Effector memory CD8-positive, alpha-beta T cell (primary cell): ENCODE results near the gene CYP4F11.
"Not testable (repeated sequence)": the region's sequence is repeated elsewhere in the genome, so short reads cannot be mapped to it uniquely, and the experiment has no call there.

Source experiments
- ATAC-seq: fragments of 150-1000 bp; cut with Tn5 transposase; replicated peaks from 2 replicates; pipeline ENCODE4 v1.10.0; 2021; ENCODE audit warnings: mild to moderate bottlenecking, moderate library complexity
- DNase-seq, 3 experiments: peaks; one replicate each; pipeline ENCODE4 v3.0.0; 2021
- H3K27ac Mint-ChIP-seq, 2 donors: one replicate each; pipeline ENCODE4 v1.8.0; 2022; ENCODE audit warnings: mild to moderate bottlenecking in 2 of 2, mixed read lengths in 2 of 2, moderate library complexity in 2 of 2
- H3K27me3 Mint-ChIP-seq, 2 donors: one replicate each; pipeline ENCODE4 v1.8.0; 2022; ENCODE audit warnings: mixed read lengths in 2 of 2
- H3K36me3 Mint-ChIP-seq: one replicate; pipeline ENCODE4 v1.8.0; 2022; ENCODE audit warnings: mild to moderate bottlenecking, moderate library complexity, mixed read lengths; ENCODE audit not compliant: insufficient read depth
- H3K4me1 Mint-ChIP-seq, 2 donors: one replicate each; pipeline ENCODE4 v1.8.0; 2022; ENCODE audit warnings: low read depth in 2 of 2, mixed read lengths in 2 of 2
- H3K4me3 Mint-ChIP-seq, 2 donors: one replicate each; pipeline ENCODE4 v1.8.0; 2022; ENCODE audit warnings: mild to moderate bottlenecking in 2 of 2, mixed read lengths in 2 of 2, moderate library complexity in 2 of 2
- H3K9me3 Mint-ChIP-seq, 2 donors: one replicate each; pipeline ENCODE4 v1.8.0; 2022; ENCODE audit warnings: mixed read lengths in 2 of 2

Gene CYP4F11

GRCh38 chr19:15944401-15944800 is 10.1 kb upstream of the CYP4F11 start:
- Mint-ChIP-seq H3K4me1 (no peaks in the 10 kb centered on the region), H3K4me3 (no peak overlapping the region), H3K36me3 (no peaks in the 10 kb centered on the region), H3K9me3 (peaks cover 7 to 13% of the 10 kb centered on the region in 2 donors), H3K27me3 (peaks cover 48 to 58% of the 10 kb centered on the region in 2 donors), H3K27ac (no peak overlapping the region)
- ATAC-seq (no peak), DNase-seq (no peak)

DNA sequence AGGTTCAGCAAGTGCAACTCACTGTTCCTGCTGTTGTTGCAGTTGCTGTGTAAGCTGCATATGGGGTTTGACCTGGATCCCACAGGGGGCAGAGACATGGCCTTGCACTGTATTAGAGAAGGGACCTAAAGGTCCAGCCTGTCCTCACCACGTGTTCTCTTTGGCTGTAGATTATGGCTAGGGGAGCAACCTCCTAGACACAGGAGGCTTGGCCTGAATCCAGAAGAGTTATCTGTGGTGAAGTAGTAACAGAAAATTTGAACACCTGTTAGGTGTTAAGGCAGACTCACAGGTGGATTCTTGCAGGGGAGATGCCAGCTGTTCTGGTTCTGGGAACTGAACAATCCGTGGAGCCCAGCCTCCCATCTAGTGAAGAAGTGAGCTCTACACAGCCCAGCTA is 3.4 kb upstream of the CYP4F11 start:
- no peaks in the 10 kb centered on the region for H3K36me3 Mint-ChIP-seq
- no peak for DNase-seq
- H3K27me3 Mint-ChIP-seq, result peaks cover 39 to 52% of the 10 kb centered on the region in 2 donors
- H3K4me1 Mint-ChIP-seq, result no peaks in the 10 kb centered on the region
- no peak overlapping the region for H3K4me3 Mint-ChIP-seq
- H3K9me3 Mint-ChIP-seq, result no peaks in the 10 kb centered on the region
- no peak overlapping the region for H3K27ac Mint-ChIP-seq
- no peak for ATAC-seq

DNA sequence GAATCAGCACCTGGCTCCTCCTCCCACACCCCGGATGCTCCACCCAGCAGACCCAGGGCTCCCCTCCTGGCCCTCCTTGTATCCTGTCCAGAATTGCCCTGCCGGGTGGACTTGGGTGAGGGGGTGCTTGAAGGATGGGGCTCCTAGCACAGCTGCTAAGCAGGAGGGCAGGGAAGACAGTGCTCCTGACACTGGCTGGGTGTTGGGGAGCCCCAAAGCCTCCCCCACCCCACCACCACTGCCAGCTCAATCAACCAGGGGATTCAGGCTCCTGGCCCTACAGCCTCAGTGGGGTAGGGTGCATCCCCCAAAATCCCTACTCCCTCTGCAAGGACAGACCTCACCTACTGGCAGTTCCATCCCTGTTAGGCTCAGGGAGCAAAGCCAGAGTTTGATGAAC is 2.6 kb upstream of the CYP4F11 start:
- DNase-seq (no peak), ATAC-seq (no peak)
- Mint-ChIP-seq H3K36me3 (no peaks in the 10 kb centered on the region), H3K27ac (no peak overlapping the region), H3K4me1 (no peaks in the 10 kb centered on the region), H3K27me3 (peaks cover 34 to 48% of the 10 kb centered on the region in 2 donors), H3K9me3 (no peaks in the 10 kb centered on the region), H3K4me3 (no peak overlapping the region)

GRCh38 chr19:15936173-15936572 is 1.8 kb upstream of the CYP4F11 start:
- Mint-ChIP-seq H3K27ac (no peak overlapping the region), H3K27me3 (peaks cover 37 to 50% of the 10 kb centered on the region in 2 donors), H3K9me3 (no peaks in the 10 kb centered on the region), H3K4me1 (no peaks in the 10 kb centered on the region), H3K36me3 (no peaks in the 10 kb centered on the region), H3K4me3 (no peak overlapping the region)
- no peak for DNase-seq
- ATAC-seq, result no peak

GRCh38 chr19:15935167-15935702 is 906 bp upstream of the CYP4F11 start:
- Mint-ChIP-seq H3K9me3 (no peaks in the 10 kb centered on the region), H3K36me3 (no peaks in the 10 kb centered on the region), H3K4me1 (no peaks in the 10 kb centered on the region), H3K4me3 (no peak overlapping the region), H3K27me3 (peaks cover 37 to 50% of the 10 kb centered on the region in 2 donors), H3K27ac (peak overlapping the region in 1 of 2 donors; percentile 32)
- DNase-seq, result no peak
- ATAC-seq, result no peak

GRCh38 chr19:15933761-15934331 is 483 bp downstream of the CYP4F11 start:
- H3K4me1 Mint-ChIP-seq, H3K36me3 Mint-ChIP-seq, H3K9me3 Mint-ChIP-seq, DNase-seq, ATAC-seq, H3K4me3 Mint-ChIP-seq, H3K27ac Mint-ChIP-seq: not testable (repeated sequence)
- H3K27me3 Mint-ChIP-seq, result peaks cover 42 to 59% of the 10 kb centered on the region in 2 donors

- Mint-ChIP-seq H3K4me1 (no peaks in the 10 kb centered on the region), H3K27me3 (peaks cover 66 to 72% of the 10 kb centered on the region in 2 donors), H3K4me3 (no peak overlapping the region), H3K36me3 (no peaks in the 10 kb centered on the region), H3K9me3 (no peaks in the 10 kb centered on the region), H3K27ac (no peak overlapping the region)
- no peak for ATAC-seq
- no peak for DNase-seq
These were observed 6.0 kb downstream of the CYP4F11 start for GRCh38 chr19:15928321-15928720.

DNA sequence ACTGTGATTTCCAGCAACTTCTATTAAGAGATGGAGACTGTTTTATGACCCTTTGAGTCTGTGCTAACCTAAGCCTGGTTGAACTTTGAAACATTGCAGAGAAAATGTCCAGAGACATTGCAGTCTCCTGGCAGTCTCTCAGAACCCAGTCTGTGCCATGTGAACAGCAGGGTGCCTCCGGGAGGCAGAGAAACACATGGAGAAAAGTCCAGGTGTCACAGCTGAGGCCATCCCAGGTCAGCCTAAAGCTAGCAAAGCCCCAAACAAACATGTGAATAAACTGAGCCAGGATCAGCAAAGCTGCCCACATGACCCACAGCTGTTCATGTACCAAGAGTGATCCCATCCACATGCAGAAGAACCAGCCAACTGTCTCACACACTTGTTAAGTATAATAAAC is 7.8 kb downstream of the CYP4F11 start:
- Mint-ChIP-seq H3K4me1 (no peaks in the 10 kb centered on the region), H3K36me3 (no peaks in the 10 kb centered on the region), H3K9me3 (no peaks in the 10 kb centered on the region), H3K27ac (no peak overlapping the region), H3K27me3 (peaks cover 80 to 81% of the 10 kb centered on the region in 2 donors), H3K4me3 (no peak overlapping the region)
- ATAC-seq, result no peak
- no peak for DNase-seq

- no peaks in the 10 kb centered on the region for H3K9me3 Mint-ChIP-seq
- ATAC-seq (no peak), DNase-seq (no peak)
- no peak overlapping the region for H3K27ac Mint-ChIP-seq
- H3K27me3 Mint-ChIP-seq, result peaks cover 64 to 67% of the 10 kb centered on the region in 2 donors
- no peaks in the 10 kb centered on the region for H3K36me3 Mint-ChIP-seq
- no peaks in the 10 kb centered on the region for H3K4me1 Mint-ChIP-seq
- H3K4me3 Mint-ChIP-seq, result no peak overlapping the region
These were observed 10.6 kb downstream of the CYP4F11 start for GRCh38 chr19:15923702-15924101.

GRCh38 chr19:15922021-15922420 is 12.3 kb downstream of the CYP4F11 start:
- no peaks in the 10 kb centered on the region for H3K9me3 Mint-ChIP-seq

GRCh38 chr19:15919243-15919642 is 15.1 kb downstream of the CYP4F11 start:
- Mint-ChIP-seq H3K27ac (no peak overlapping the region), H3K4me1 (no peaks in the 10 kb centered on the region), H3K4me3 (no peak overlapping the region), H3K27me3 (peaks cover 66 to 71% of the 10 kb centered on the region in 2 donors), H3K9me3 (peaks cover 0 to 2% of the 10 kb centered on the region in 2 donors), H3K36me3 (no peaks in the 10 kb centered on the region)
- no peak for ATAC-seq
- DNase-seq, result no peak

More at GRCh38 chr19:15922021-15922420, 12.3 kb downstream of the CYP4F11 start:
- H3K4me3 Mint-ChIP-seq, result no peak overlapping the region
- peaks cover 59 to 65% of the 10 kb centered on the region in 2 donors for H3K27me3 Mint-ChIP-seq
- no peak overlapping the region for H3K27ac Mint-ChIP-seq
- no peaks in the 10 kb centered on the region for H3K4me1 Mint-ChIP-seq
- DNase-seq, result no peak
- no peaks in the 10 kb centered on the region for H3K36me3 Mint-ChIP-seq
- no peak for ATAC-seq

DNA sequence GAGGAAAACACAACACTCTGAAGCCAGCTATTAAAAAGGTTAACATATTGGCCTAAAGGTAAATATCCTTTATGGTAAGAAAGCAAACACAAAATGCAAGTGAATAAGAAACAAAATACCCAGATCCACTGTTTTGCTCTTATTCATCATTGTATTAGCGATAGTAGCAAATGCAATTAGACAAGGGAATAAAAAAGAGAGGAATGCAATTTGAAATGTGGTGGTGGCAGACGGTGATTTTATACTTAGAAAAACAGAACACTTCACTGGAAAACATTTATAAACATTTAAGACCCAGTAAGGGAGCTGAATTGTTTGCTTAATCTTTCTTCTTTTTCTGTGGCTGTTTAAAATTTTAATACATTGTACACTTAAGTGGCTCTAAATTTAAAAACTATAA is 19.2 kb downstream of the CYP4F11 start:
- Mint-ChIP-seq H3K4me3 (no peak overlapping the region), H3K4me1 (peaks cover 0 to 3% of the 10 kb centered on the region in 2 donors), H3K9me3 (peaks cover 0 to 2% of the 10 kb centered on the region in 2 donors), H3K36me3 (peaks cover 3% of the 10 kb centered on the region), H3K27ac (no peak overlapping the region), H3K27me3 (peaks cover 65 to 89% of the 10 kb centered on the region in 2 donors)
- ATAC-seq (no peak), DNase-seq (no peak)

DNA sequence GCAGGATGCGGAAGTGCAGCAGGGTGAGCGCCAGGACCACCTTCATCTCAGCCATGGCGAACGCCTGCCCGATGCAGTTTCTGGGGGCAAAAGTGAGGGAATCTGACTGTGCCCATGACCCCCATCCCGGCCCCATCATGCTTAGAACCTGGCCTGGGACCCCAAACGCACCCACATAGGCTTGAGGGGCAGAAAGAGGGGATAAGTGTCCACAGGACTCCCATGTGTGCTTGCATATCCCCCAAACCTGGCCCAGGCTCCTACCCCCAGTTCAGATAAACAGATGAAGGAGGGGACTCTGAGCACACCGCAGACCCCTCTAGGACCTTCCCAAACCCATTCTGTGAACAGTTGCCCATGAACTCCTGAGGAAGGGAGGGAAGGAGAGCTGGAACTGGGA is 20.5 kb downstream of the CYP4F11 start:
- Mint-ChIP-seq H3K9me3 (peaks cover 0 to 2% of the 10 kb centered on the region in 2 donors), H3K36me3 (peaks cover 3% of the 10 kb centered on the region), H3K27ac (no peak overlapping the region), H3K27me3 (peaks cover 70 to 81% of the 10 kb centered on the region in 2 donors), H3K4me1 (peaks cover 0 to 3% of the 10 kb centered on the region in 2 donors), H3K4me3 (no peak overlapping the region)
- ATAC-seq, result no peak
- no peak for DNase-seq

DNA sequence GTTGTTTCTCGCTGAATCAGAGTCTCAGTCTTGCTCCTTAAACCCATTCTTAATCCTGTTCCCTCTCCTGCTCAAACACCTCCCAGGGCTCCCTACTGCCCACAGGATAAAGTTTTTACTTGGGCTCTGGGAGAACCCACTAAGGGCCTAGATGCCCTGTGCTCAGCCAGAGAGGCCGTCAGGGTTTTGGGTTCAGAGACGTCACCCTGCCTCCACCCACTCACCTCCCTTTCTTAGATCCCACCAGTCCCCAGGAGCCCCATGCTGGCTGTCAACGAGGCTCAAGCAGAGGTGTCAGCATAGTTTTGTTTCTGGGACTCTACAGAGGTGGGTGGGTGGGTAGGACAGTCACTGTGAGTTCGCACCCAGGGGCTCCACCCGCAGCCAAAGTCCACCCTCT is 20.9 kb downstream of the CYP4F11 start:
- Mint-ChIP-seq H3K4me3 (no peak overlapping the region), H3K27me3 (peaks cover 70 to 79% of the 10 kb centered on the region in 2 donors), H3K9me3 (peaks cover 0 to 2% of the 10 kb centered on the region in 2 donors), H3K36me3 (peaks cover 3% of the 10 kb centered on the region), H3K4me1 (peaks cover 0 to 3% of the 10 kb centered on the region in 2 donors), H3K27ac (no peak overlapping the region)
- ATAC-seq (no peak), DNase-seq (no peak)
